ENCODE measurements around the gene GUK1.

The GUK1 gene

DNA sequence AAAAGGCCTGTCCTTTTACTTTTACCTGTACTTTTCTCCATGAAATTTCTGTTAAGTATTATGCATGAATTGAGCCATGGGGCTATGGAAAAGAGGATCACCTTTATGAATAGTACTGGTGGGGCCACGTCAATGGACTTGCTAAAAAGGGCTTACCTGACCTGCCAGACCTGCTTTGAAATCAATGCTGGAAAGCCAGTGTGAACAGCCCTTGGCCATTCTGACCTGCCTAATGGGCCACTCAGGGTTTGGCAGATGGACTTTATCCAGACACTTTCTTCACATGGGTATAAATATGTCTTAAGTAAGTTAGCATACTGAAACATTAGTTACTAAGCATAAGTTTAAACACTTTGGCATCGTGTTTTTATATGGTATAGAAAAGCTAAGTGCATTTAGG, 8.3 kb upstream of the GUK1 start:
- no peak for DNase-seq (ENCODE audit: low read depth)

DNA sequence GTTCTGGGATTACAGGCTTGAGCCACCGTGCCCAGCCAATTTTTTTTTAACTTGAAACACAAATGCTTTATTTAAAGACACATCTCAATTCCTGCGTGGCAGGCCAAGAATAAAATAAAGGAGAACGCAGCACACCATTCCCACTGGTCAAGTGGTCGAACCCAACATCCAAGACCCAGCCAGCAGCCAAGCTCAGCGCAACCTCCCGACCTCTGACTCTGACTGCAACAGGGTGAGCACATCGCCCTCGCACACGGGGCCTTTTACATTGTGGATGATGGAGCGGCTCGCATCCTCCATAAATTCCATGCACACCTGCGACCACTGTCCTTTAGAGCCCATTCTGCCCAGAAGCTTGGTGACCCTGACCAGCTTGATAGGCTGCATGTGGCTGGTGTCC, 5.5 kb upstream of the GUK1 start:
- DNase-seq (ENCODE audit: low read depth) = no peak

DNA sequence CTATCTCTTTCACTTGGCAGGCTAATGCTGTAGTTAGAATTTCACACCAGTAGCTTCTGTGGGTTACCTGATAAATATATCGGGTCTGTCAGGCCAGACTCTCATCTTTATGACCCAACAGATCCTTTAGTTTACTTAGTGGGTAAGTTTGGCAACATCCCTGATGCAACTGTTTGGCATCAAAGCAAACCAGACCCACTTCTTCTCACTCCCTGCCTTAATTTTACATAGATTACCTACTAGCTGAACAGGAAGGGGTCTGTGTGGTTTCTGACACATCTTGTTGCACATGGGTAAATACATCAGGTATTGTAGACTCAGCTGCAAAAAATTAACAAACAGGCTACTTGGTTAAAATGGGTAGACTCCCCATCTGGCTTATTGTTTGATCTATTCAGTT, 3.2 kb upstream of the GUK1 start:
- no peak for DNase-seq (ENCODE audit: low read depth)

DNA sequence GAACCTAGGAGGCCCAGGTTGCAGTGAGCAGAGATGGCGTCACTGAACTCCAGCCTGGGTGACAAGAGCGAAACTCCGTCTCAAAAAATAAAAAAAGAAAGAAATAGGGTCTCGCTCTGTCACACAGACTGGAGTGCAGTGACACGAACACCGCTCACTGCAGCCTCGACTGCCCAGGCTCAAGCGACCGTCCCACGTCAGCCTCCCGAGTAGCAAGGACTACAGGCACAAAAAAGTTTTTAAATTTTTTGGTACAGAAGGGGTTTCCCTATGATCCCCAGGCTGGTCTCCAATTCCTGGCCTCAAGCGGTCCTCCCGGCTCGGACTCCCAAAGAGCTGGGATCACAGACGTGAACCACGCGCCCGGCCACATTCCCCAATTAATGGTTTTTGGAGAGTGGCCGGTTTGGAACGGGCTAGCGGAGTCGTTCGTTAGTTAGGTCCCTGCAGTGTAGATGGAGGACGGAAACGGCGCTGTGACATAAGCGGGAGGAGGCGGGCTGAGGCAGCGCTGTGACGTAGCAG, 611 bp upstream of the GUK1 start:
- no peak for DNase-seq (ENCODE audit: low read depth)

- no peak for DNase-seq (ENCODE audit: low read depth)
Observed at GRCh38 chr1:228140724-228141225, 696 bp downstream of the GUK1 start.

- no peak for DNase-seq (ENCODE audit: low read depth)
Observed at GRCh38 chr1:228141226-228142044, 1.4 kb downstream of the GUK1 start.

DNA sequence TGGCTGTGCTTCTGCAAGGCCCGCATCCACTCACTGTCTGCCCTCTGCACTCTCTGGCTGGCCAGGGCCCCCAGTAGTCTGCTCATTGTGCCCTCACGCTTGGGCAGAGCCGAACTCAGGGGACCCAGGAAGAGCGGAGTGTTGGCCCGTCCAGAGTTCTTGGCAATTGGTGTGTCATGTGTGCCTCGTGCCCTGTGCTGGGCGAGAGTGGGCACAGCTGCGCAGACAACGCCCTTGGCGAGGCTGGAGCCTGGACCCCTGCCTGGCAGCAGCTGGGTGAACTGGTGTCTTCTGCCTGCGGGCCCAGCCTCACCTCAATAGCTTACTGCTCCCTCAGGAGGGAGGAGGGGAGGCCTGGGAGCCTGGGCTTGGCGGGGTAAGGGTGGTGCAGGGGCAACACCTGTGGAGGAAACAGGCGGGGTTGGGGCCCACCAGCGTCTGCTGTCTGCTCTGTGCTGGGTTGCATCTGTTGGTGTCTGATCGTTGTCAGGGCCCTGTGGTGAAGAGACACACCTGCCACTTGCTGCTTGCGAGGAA, 2.1 kb downstream of the GUK1 start:
- DNase-seq (ENCODE audit: low read depth) = no peak

- DNase-seq (ENCODE audit: low read depth) = no peak
Observed at GRCh38 chr1:228142701-228143136, 2.6 kb downstream of the GUK1 start.

- DNase-seq (ENCODE audit: low read depth) = no peak
Observed at GRCh38 chr1:228143480-228144192, 3.6 kb downstream of the GUK1 start.

DNA sequence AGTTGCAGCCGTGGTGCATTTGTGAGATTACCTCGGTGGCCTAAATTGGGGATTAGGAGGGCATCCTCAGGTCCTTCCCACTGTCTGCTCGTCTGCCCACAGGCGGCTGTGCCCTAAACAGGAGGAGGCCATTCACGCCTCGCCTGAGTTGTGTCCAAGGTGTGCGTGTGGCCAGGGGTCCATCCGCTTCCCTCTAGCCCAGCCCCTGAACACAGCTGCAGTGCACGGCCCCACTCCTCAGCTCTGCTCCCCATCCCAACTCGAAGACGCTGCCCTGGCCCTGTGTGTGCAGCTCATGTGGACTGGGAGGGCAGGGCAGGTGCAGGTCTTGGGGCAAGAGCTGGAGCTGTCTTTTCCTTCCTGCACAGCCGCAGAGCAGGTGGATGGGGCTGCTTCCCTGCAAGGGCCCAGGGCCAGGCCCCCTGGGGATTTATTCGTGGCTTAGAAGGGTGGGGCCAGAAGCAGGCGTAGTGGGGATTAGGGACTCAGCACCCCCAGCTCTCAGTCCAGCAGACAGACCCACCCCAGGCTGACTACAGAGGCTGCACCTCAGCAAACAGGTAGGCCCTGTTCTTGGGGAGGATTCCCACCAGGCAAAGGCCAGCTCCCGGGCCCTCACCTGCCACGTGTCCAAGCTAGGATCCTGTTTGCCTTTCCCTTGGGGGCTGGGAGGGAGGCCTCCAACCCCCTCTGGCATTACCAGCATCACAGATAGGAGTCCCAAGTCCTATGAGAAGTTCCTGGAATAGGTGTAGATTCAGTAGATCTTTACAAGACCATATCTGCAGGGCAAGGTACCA, 4.3 kb downstream of the GUK1 start:
- DNase-seq (ENCODE audit: low read depth) = no peak

- no peak for DNase-seq (ENCODE audit: low read depth)
Observed at GRCh38 chr1:228144993-228145343, 4.9 kb downstream of the GUK1 start.

GRCh38 chr1:228145463-228146416, 5.7 kb downstream of the GUK1 start:
- no peak for DNase-seq (ENCODE audit: low read depth)

- no peak for DNase-seq (ENCODE audit: low read depth)
Observed at GRCh38 chr1:228146417-228147150, 6.5 kb downstream of the GUK1 start.

GRCh38 chr1:228147151-228147693, 7.1 kb downstream of the GUK1 start:
- no peak for DNase-seq (ENCODE audit: low read depth)

DNA sequence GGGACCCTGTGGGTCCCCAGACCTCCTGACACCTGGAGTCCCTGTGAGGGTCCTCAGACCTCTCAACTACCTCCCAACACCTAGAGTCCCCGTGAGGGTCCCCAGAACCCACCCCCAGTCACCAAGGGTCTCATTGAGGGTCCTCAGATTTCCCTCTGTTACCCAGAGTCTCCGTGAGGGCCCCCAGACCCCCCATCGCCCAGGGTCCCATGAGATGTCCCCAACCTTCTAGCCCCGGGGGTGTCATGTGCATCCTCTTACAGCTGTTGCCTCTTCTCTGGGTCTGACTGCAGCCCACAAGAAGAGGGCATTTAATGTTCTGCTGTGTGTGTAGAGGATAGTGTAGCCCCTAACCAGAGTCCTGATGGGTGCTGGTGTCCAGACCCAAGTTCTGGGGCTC, 7.7 kb downstream of the GUK1 start:
- DNase-seq (ENCODE audit: low read depth) = no peak

GRCh38 chr1:228148196-228148861, 8.2 kb downstream of the GUK1 start:
- no peak for DNase-seq (ENCODE audit: low read depth)

- DNase-seq (ENCODE audit: low read depth) = no peak
Observed at GRCh38 chr1:228148935-228149405, 8.9 kb downstream of the GUK1 start.

DNA sequence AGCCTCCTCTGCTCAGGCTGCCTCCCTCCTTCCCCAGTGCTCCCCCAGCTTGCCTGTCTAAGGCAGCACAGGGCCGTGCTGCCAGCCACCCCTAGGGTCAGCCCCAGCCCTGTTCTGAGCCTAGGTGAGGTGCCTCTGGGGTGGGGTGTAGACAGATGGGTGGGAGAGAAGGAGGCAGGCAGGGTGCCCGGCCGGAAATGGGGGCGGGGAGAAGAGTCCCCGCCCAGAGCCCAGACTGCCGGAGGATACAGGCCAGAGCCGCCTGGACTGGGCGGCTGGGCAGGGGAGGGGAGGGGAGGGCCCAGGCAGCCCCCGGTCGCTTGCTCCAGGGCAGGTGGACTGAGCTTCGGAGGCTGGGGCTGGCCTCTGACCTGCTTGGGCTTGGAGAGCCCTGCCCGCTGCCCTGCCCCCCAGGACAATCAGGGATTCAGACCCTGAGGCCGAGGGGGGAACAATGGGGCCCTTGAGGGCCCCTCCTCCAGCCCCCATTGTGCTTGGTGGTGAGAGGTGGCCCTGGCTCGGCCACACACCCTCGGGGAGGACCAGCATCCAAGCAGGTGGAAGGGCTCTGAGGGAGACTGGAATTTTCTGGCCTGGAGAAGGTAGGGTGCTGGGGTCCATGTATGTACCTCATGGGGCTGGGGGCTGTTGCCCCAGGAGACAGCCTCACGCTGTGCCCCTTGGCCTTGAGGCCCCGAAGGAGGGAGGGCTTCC, 9.5 kb downstream of the GUK1 start, which contains the start of gene GJC2:
Gene GJC2 (plus strand): TSS at position 525 of the 714 bp plus-strand sequence. CDS start 7,829 bp downstream, outside the sequence.
- no peak for DNase-seq (ENCODE audit: low read depth)
